ENCODE measurements around the gene FBN2. TPM values are rescaled to one million over a fixed set of nuclear protein-coding genes. Genes with fewer than 3 reads are reported as not detected.

The FBN2 gene
- total RNA-seq, 4 donors from 2014 or later: 0.40 to 3.3 (median 0.99) TPM

DNA sequence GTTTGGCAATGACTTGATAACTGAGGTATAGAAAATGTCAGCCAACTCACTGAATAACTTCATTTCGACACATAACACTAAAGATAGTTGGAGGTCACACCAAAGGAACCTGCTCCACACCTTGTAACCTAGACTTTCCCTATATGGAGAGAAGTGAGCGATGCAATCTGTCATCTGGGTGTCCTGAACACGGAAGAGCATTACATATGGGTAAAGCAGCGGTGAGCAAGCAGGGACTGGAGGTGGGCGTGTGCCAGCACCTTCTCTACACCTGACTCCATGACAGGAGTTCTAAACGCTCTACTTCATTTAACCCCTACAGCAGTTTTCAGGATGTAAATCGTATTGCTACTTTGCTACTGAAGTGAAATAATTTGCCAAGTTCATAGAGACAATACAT lies 301.7 kb downstream of the FBN2 start:
- H3K4me3 ChIP-seq: no peak overlapping the region
- no peak for DNase-seq
- no peaks in the 10 kb centered on the region for H3K36me3 ChIP-seq
- no peaks in the 10 kb centered on the region for H3K27me3 ChIP-seq
- H3K27ac ChIP-seq: no peak overlapping the region
- H3K9me3 ChIP-seq: no peaks in the 10 kb centered on the region
- TF ChIP-seq, protein P1, sequence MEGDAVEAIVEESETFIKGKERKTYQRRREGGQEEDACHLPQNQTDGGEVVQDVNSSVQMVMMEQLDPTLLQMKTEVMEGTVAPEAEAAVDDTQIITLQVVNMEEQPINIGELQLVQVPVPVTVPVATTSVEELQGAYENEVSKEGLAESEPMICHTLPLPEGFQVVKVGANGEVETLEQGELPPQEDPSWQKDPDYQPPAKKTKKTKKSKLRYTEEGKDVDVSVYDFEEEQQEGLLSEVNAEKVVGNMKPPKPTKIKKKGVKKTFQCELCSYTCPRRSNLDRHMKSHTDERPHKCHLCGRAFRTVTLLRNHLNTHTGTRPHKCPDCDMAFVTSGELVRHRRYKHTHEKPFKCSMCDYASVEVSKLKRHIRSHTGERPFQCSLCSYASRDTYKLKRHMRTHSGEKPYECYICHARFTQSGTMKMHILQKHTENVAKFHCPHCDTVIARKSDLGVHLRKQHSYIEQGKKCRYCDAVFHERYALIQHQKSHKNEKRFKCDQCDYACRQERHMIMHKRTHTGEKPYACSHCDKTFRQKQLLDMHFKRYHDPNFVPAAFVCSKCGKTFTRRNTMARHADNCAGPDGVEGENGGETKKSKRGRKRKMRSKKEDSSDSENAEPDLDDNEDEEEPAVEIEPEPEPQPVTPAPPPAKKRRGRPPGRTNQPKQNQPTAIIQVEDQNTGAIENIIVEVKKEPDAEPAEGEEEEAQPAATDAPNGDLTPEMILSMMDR (IDR thresholded peaks at IDR 0.05): no peak
- TF ChIP-seq POLR2A (IDR thresholded peaks at IDR 0.05): no peak
- no peaks in the 10 kb centered on the region for H3K4me1 ChIP-seq

GRCh38 chr5:128234928-128235641 lies 303.0 kb downstream of the FBN2 start:
- H3K27me3 ChIP-seq: no peaks in the 10 kb centered on the region
- TF ChIP-seq POLR2A (IDR thresholded peaks at IDR 0.05): no peak
- TF ChIP-seq, protein P1 (IDR thresholded peaks at IDR 0.05): no peak
- no peaks in the 10 kb centered on the region for H3K36me3 ChIP-seq
- no peaks in the 10 kb centered on the region for H3K9me3 ChIP-seq
- H3K4me3 ChIP-seq: no peak overlapping the region
- no peaks in the 10 kb centered on the region for H3K4me1 ChIP-seq
- H3K27ac ChIP-seq: no peak overlapping the region
- DNase-seq: no peak

DNA sequence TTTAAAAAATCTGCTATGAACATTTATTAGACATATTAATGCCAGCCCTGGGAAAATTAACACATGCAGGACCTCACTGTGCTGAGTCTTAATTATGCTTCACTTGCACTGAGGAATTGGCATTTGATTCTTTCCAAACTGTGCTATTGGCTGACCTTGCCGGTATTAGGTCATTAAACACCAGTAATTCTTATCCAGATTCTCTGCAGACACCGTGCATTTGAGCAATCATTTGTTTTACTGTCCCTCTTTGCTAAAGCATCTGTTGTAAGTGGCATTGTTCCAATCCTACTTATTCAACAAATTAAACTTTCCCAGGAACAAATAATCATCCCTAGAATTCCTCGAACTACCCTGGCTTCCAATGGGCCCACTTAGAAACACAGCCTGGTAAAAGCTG lies 309.5 kb downstream of the FBN2 start:
- no peaks in the 10 kb centered on the region for H3K27me3 ChIP-seq
- TF ChIP-seq, protein P1 (IDR thresholded peaks at IDR 0.05): no peak
- TF ChIP-seq POLR2A (IDR thresholded peaks at IDR 0.05): no peak
- H3K4me3 ChIP-seq: no peak overlapping the region
- no peak for DNase-seq
- no peaks in the 10 kb centered on the region for H3K36me3 ChIP-seq
- H3K27ac ChIP-seq: no peak overlapping the region
- no peaks in the 10 kb centered on the region for H3K9me3 ChIP-seq
- no peaks in the 10 kb centered on the region for H3K4me1 ChIP-seq

GRCh38 chr5:128228008-128228407 lies 310.0 kb downstream of the FBN2 start:
- no peak overlapping the region for H3K27ac ChIP-seq
- DNase-seq: no peak
- H3K4me1 ChIP-seq: no peaks in the 10 kb centered on the region
- H3K36me3 ChIP-seq: no peaks in the 10 kb centered on the region
- no peaks in the 10 kb centered on the region for H3K27me3 ChIP-seq
- no peaks in the 10 kb centered on the region for H3K9me3 ChIP-seq
- no peak for TF ChIP-seq POLR2A (IDR thresholded peaks at IDR 0.05)
- TF ChIP-seq, protein P1 (IDR thresholded peaks at IDR 0.05): no peak
- no peak overlapping the region for H3K4me3 ChIP-seq

GRCh38 chr5:128225245-128226030 lies 312.6 kb downstream of the FBN2 start:
- Histone ChIP-seq H3K4me3 (no peak overlapping the region), H3K27ac (no peak overlapping the region), H3K9me3 (no peaks in the 10 kb centered on the region), H3K4me1 (no peaks in the 10 kb centered on the region), H3K36me3 (no peaks in the 10 kb centered on the region), H3K27me3 (no peaks in the 10 kb centered on the region)
- TF ChIP-seq, protein P1 (IDR thresholded peaks at IDR 0.05): no peak
- no peak for TF ChIP-seq POLR2A (IDR thresholded peaks at IDR 0.05)
- no peak for DNase-seq

Data from Peyer's patch (tissue), 4 donors.